NCI-H748 (cell line): ENCODE data around the gene TRDN.

ENCODE experiments used
- DNase-seq: peaks from one replicate; lab custom pipeline; 2025; ENCODE audit not compliant: unreplicated experiment; lab: John Stamatoyannopoulos, UW

TRDN gene

GRCh38 chr6:123201869-123202372 is 434.8 kb downstream of the TRDN start:
- no peak for DNase-seq

GRCh38 chr6:123193298-123193697 is 443.5 kb downstream of the TRDN start:
- no peak for DNase-seq

- no peak for DNase-seq
Observed at GRCh38 chr6:123189816-123190215, 446.9 kb downstream of the TRDN start.

GRCh38 chr6:123182998-123183397 is 453.8 kb downstream of the TRDN start:
- no peak for DNase-seq

- no peak for DNase-seq
Observed at GRCh38 chr6:123176706-123177105, 460.0 kb downstream of the TRDN start.

- DNase-seq, result no peak
Observed at GRCh38 chr6:123171341-123172115, 465.2 kb downstream of the TRDN start.

GRCh38 chr6:123169774-123170095 is 467.0 kb downstream of the TRDN start:
- no peak for DNase-seq

GRCh38 chr6:123168892-123169773 is 467.6 kb downstream of the TRDN start:
- DNase-seq, result no peak

GRCh38 chr6:123168466-123168865 is 468.3 kb downstream of the TRDN start:
- no peak for DNase-seq
